ENCODE data around the gene GPRC5D.

Gene GPRC5D

GRCh38 chr12:12929696-12930095, 22.3 kb downstream of the GPRC5D start (continued):
- TF ChIP-seq, protein P1, sequence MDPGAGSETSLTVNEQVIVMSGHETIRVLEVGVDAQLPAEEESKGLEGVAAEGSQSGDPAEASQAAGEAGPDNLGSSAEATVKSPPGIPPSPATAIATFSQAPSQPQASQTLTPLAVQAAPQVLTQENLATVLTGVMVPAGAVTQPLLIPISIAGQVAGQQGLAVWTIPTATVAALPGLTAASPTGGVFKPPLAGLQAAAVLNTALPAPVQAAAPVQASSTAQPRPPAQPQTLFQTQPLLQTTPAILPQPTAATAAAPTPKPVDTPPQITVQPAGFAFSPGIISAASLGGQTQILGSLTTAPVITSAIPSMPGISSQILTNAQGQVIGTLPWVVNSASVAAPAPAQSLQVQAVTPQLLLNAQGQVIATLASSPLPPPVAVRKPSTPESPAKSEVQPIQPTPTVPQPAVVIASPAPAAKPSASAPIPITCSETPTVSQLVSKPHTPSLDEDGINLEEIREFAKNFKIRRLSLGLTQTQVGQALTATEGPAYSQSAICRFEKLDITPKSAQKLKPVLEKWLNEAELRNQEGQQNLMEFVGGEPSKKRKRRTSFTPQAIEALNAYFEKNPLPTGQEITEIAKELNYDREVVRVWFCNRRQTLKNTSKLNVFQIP (CRISPR knock-in tag; IDR thresholded peaks at IDR 0.05; ENCODE audit: borderline replicate concordance, low read depth), result no peak
- no peak for TF ChIP-seq ZFP3 (CRISPR knock-in tag; IDR thresholded peaks at IDR 0.05)

GRCh38 chr12:12927211-12928079, 24.5 kb downstream of the GPRC5D start:
- no peak for TF ChIP-seq ARNTL (CRISPR knock-in tag; IDR thresholded peaks at IDR 0.05; ENCODE audit: borderline replicate concordance, low read depth)
- no peak for TF ChIP-seq ZNF70 (CRISPR knock-in tag; IDR thresholded peaks at IDR 0.05)
- TF ChIP-seq ZC3H10 (CRISPR knock-in tag; IDR thresholded peaks at IDR 0.05), result no peak
- TF ChIP-seq SNAI2 (CRISPR knock-in tag; IDR thresholded peaks at IDR 0.05), result no peak
- TF ChIP-seq, protein P2, sequence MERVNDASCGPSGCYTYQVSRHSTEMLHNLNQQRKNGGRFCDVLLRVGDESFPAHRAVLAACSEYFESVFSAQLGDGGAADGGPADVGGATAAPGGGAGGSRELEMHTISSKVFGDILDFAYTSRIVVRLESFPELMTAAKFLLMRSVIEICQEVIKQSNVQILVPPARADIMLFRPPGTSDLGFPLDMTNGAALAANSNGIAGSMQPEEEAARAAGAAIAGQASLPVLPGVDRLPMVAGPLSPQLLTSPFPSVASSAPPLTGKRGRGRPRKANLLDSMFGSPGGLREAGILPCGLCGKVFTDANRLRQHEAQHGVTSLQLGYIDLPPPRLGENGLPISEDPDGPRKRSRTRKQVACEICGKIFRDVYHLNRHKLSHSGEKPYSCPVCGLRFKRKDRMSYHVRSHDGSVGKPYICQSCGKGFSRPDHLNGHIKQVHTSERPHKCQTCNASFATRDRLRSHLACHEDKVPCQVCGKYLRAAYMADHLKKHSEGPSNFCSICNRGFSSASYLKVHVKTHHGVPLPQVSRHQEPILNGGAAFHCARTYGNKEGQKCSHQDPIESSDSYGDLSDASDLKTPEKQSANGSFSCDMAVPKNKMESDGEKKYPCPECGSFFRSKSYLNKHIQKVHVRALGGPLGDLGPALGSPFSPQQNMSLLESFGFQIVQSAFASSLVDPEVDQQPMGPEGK (CRISPR knock-in tag; IDR thresholded peaks at IDR 0.05; ENCODE audit: borderline replicate concordance), result no peak
- no peak for TF ChIP-seq ZFP30 (CRISPR knock-in tag; IDR thresholded peaks at IDR 0.05)
- no peak for TF ChIP-seq ISL1 (CRISPR knock-in tag; IDR thresholded peaks at IDR 0.05)
- TF ChIP-seq, protein P3, sequence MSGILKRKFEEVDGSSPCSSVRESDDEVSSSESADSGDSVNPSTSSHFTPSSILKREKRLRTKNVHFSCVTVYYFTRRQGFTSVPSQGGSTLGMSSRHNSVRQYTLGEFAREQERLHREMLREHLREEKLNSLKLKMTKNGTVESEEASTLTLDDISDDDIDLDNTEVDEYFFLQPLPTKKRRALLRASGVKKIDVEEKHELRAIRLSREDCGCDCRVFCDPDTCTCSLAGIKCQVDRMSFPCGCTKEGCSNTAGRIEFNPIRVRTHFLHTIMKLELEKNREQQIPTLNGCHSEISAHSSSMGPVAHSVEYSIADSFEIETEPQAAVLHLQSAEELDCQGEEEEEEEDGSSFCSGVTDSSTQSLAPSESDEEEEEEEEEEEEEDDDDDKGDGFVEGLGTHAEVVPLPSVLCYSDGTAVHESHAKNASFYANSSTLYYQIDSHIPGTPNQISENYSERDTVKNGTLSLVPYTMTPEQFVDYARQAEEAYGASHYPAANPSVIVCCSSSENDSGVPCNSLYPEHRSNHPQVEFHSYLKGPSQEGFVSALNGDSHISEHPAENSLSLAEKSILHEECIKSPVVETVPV (CRISPR knock-in tag; IDR thresholded peaks at IDR 0.05), result no peak
- TF ChIP-seq, protein P4, sequence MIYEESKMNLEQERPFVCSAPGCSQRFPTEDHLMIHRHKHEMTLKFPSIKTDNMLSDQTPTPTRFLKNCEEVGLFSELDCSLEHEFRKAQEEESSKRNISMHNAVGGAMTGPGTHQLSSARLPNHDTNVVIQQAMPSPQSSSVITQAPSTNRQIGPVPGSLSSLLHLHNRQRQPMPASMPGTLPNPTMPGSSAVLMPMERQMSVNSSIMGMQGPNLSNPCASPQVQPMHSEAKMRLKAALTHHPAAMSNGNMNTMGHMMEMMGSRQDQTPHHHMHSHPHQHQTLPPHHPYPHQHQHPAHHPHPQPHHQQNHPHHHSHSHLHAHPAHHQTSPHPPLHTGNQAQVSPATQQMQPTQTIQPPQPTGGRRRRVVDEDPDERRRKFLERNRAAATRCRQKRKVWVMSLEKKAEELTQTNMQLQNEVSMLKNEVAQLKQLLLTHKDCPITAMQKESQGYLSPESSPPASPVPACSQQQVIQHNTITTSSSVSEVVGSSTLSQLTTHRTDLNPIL (CRISPR knock-in tag; IDR thresholded peaks at IDR 0.05; ENCODE audit: low read depth), result no peak
- TF ChIP-seq BACH2 (CRISPR knock-in tag; IDR thresholded peaks at IDR 0.05; ENCODE audit: borderline replicate concordance), result no peak
- TF ChIP-seq, protein P1 (CRISPR knock-in tag; IDR thresholded peaks at IDR 0.05; ENCODE audit: borderline replicate concordance, low read depth), result no peak
- no peak for TF ChIP-seq OSR1 (CRISPR knock-in tag; IDR thresholded peaks at IDR 0.05)
- no peak for TF ChIP-seq ZNF565 (CRISPR knock-in tag; conservative IDR thresholded peaks at IDR 0.05; ENCODE audit: low read depth)
- ATAC-seq, result peak; percentile 89

DNA sequence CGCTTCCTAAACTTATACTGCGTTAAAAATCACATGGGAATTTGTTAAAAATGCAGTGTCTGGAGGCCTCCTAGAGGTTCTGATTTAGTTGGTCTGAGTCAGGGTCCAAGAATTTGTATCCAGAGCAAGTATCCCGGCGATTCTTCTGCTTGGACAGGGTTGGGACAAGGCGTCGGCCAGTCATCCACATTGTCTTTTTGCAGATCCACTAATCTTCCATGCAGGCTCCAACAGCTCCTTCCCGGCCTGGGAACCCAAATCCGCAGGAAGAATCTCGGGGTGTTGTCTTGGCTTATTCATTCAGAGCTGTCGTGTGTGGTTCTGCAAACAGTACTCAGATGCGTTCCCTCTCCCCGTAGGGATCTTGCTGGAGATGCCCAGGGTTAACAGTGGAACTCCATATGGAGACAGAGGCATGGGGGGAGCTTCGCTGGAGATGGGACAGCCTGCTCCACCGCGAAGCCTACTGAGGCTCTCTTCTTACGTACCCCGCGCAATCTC, 25.3 kb downstream of the GPRC5D start:
- TF ChIP-seq, protein P2 (CRISPR knock-in tag; IDR thresholded peaks at IDR 0.05; ENCODE audit: borderline replicate concordance), result no peak
- TF ChIP-seq ZFP3 (CRISPR knock-in tag; IDR thresholded peaks at IDR 0.05) (no peak), OSR1 (CRISPR knock-in tag; IDR thresholded peaks at IDR 0.05) (no peak), PPARA (CRISPR knock-in tag; IDR thresholded peaks at IDR 0.05; ENCODE audit: borderline replicate concordance) (no peak), ESRRG (CRISPR knock-in tag; IDR thresholded peaks at IDR 0.05) (no peak), TCF4 (CRISPR knock-in tag; IDR thresholded peaks at IDR 0.05; ENCODE audit: borderline replicate concordance) (no peak)
- TF ChIP-seq, protein P5, sequence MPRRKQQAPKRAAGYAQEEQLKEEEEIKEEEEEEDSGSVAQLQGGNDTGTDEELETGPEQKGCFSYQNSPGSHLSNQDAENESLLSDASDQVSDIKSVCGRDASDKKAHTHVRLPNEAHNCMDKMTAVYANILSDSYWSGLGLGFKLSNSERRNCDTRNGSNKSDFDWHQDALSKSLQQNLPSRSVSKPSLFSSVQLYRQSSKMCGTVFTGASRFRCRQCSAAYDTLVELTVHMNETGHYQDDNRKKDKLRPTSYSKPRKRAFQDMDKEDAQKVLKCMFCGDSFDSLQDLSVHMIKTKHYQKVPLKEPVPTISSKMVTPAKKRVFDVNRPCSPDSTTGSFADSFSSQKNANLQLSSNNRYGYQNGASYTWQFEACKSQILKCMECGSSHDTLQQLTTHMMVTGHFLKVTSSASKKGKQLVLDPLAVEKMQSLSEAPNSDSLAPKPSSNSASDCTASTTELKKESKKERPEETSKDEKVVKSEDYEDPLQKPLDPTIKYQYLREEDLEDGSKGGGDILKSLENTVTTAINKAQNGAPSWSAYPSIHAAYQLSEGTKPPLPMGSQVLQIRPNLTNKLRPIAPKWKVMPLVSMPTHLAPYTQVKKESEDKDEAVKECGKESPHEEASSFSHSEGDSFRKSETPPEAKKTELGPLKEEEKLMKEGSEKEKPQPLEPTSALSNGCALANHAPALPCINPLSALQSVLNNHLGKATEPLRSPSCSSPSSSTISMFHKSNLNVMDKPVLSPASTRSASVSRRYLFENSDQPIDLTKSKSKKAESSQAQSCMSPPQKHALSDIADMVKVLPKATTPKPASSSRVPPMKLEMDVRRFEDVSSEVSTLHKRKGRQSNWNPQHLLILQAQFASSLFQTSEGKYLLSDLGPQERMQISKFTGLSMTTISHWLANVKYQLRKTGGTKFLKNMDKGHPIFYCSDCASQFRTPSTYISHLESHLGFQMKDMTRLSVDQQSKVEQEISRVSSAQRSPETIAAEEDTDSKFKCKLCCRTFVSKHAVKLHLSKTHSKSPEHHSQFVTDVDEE (CRISPR knock-in tag; IDR thresholded peaks at IDR 0.05), result no peak
- TF ChIP-seq, protein P4 (CRISPR knock-in tag; IDR thresholded peaks at IDR 0.05; ENCODE audit: low read depth), result no peak

More for the DNA sequence above, 25.3 kb downstream of the GPRC5D start:
- ATAC-seq, result no peak; the same call in 2 of the 3 replicates
